ENCODE results near the gene TMEM200A. TPM values are rescaled to one million over a fixed set of nuclear protein-coding genes. Genes with fewer than 3 reads are reported as not detected.

Gene TMEM200A
- total RNA-seq, 1 donor from 2014 or later: 3.5 TPM

GRCh38 chr6:130466052-130466747, 100.4 kb downstream of the TMEM200A start:
- Mint-ChIP-seq H3K36me3 (ENCODE audit: low read depth, unreplicated experiment) (no peaks in the 10 kb centered on the region), H3K27me3 (ENCODE audit: unreplicated experiment) (peaks cover 1% of the 10 kb centered on the region), H3K4me1 (ENCODE audit: unreplicated experiment) (no peaks in the 10 kb centered on the region), H3K4me3 (ENCODE audit: unreplicated experiment) (no peak overlapping the region), H3K27ac (ENCODE audit: unreplicated experiment) (no peak overlapping the region), H3K9me3 (ENCODE audit: unreplicated experiment) (no peaks in the 10 kb centered on the region)
- DNase-seq (ENCODE audit: low spot score): no peak
- TF ChIP-seq CTCF (IDR thresholded peaks at IDR 0.05; ENCODE audit: unreplicated experiment): no peak

DNA sequence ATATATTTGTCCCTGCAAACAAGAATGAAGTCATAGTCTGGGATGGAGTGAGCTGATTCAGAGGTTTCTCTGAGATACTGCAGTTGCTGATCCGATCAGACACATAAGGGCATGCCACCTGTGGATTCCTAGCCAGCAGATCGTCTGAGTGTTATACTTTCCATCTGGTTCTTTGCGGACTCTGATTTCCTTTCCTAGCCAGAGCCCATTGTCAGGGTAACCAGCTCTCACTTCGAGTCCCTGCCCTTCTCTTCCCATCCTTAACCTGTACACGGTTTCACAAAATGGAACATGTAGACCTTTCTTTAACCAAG, 100.9 kb downstream of the TMEM200A start:
- no peak for TF ChIP-seq CTCF (IDR thresholded peaks at IDR 0.05; ENCODE audit: unreplicated experiment)
- no peaks in the 10 kb centered on the region for H3K9me3 Mint-ChIP-seq (ENCODE audit: unreplicated experiment)
- no peaks in the 10 kb centered on the region for H3K4me1 Mint-ChIP-seq (ENCODE audit: unreplicated experiment)
- H3K27ac Mint-ChIP-seq (ENCODE audit: unreplicated experiment): no peak overlapping the region
- DNase-seq (ENCODE audit: low spot score): no peak
- no peaks in the 10 kb centered on the region for H3K36me3 Mint-ChIP-seq (ENCODE audit: low read depth, unreplicated experiment)
- no peaks in the 10 kb centered on the region for H3K27me3 Mint-ChIP-seq (ENCODE audit: unreplicated experiment)
- H3K4me3 Mint-ChIP-seq (ENCODE audit: unreplicated experiment): no peak overlapping the region

DNA sequence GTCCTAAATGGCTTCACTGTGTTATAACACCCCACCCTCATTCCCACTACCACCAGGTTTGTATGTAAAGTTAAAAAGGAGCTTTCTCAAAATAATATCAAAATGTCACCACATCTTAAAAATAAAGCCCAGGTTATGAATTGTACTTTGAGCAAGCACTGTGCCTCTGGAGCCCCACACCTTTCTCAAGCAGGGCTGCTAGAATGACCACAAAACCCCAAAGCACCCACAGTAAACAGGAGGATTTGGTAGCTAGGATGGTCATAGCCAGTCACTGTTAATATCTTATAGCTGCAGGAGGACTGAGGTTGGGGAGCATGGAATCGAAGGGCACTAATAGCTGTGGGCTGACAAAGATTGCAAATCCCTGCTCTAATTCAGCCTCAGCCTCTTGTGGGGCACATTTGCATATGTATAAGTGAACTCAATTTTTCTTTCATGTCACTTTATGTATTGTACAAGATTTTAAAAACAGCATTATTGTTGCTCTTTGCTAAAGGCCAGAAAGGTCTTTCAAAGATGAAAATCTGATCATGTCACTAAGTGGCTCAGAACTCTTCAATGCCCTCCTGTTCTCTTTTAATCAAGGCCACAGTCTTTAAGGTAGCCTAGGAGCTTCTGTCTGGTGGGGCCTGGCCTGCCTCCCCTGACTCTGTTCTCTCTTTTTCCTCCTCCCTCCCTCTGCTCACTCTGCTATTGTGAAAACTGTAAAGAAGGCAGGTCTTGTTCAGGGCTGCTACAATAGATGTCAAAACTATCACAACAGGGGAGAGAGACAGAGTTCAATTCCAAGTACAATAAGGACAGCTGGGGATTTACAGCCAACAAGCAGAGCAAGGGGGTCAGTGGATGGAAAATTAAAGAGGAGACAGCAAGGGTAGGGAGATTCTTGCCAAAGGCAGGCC, 101.6 kb downstream of the TMEM200A start:
- Mint-ChIP-seq H3K27ac (ENCODE audit: unreplicated experiment) (no peak overlapping the region), H3K36me3 (ENCODE audit: low read depth, unreplicated experiment) (no peaks in the 10 kb centered on the region), H3K4me1 (ENCODE audit: unreplicated experiment) (no peaks in the 10 kb centered on the region), H3K9me3 (ENCODE audit: unreplicated experiment) (no peaks in the 10 kb centered on the region), H3K4me3 (ENCODE audit: unreplicated experiment) (no peak overlapping the region), H3K27me3 (ENCODE audit: unreplicated experiment) (no peaks in the 10 kb centered on the region)
- no peak for TF ChIP-seq CTCF (IDR thresholded peaks at IDR 0.05; ENCODE audit: unreplicated experiment)
- no peak for DNase-seq (ENCODE audit: low spot score)

DNA sequence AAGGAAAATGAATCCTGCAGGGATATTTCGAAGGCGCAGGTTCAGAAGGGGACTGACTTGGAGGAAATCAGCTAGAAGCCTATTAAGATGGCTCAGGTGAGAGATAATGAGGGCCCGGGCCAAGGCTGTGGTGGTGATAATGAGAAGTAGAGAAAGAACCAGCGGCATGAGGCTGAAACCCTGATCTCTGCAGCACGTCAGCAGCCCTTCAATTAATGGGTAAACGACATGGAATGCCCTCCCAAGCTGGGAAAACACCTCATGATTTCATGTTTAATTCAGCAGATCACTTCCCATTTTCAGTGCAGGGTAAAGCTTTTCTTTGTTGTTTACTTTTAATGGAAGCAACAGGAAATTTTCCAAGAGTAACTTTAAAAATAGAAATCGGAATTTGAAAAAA, 104.9 kb downstream of the TMEM200A start:
- no peaks in the 10 kb centered on the region for H3K9me3 Mint-ChIP-seq (ENCODE audit: unreplicated experiment)
- DNase-seq (ENCODE audit: low spot score): no peak

More for the DNA sequence above, 104.9 kb downstream of the TMEM200A start:
- Mint-ChIP-seq H3K27ac (ENCODE audit: unreplicated experiment) (no peak overlapping the region), H3K4me3 (ENCODE audit: unreplicated experiment) (no peak overlapping the region), H3K27me3 (ENCODE audit: unreplicated experiment) (no peaks in the 10 kb centered on the region), H3K4me1 (ENCODE audit: unreplicated experiment) (no peaks in the 10 kb centered on the region), H3K36me3 (ENCODE audit: low read depth, unreplicated experiment) (no peaks in the 10 kb centered on the region)
- TF ChIP-seq CTCF (IDR thresholded peaks at IDR 0.05; ENCODE audit: unreplicated experiment): no peak
